Uterus (tissue), 2 donors: ENCODE results near the gene HOTAIR.

Source experiments
- POLR2A ChIP-seq, 2 donors: fragments of 450-650 bp; IDR thresholded peaks; one replicate each; pipeline ENCODE4 v1.6.1; 2016; ENCODE audit warnings: antibody characterized with exemption in 2 of 2, mild to moderate bottlenecking in 1 of 2, moderate library complexity in 1 of 2
- TF ChIP-seq, protein P1 (sequence below), 4 experiments: fragments of 200-600 bp in 2 of 4; fragments of 450-650 bp in 2 of 4; sonication (generic) in 2 of 4; IDR thresholded peaks; one replicate each; pipeline ENCODE4 v1.5.1; 2016 to 2019; ENCODE audit warnings: antibody characterized with exemption in 4 of 4, mild to moderate bottlenecking in 2 of 4, moderate library complexity in 1 of 4

GRCh38 chr12:53952871-53953734, 21.7 kb downstream of the HOTAIR start:
- TF ChIP-seq, protein P1, sequence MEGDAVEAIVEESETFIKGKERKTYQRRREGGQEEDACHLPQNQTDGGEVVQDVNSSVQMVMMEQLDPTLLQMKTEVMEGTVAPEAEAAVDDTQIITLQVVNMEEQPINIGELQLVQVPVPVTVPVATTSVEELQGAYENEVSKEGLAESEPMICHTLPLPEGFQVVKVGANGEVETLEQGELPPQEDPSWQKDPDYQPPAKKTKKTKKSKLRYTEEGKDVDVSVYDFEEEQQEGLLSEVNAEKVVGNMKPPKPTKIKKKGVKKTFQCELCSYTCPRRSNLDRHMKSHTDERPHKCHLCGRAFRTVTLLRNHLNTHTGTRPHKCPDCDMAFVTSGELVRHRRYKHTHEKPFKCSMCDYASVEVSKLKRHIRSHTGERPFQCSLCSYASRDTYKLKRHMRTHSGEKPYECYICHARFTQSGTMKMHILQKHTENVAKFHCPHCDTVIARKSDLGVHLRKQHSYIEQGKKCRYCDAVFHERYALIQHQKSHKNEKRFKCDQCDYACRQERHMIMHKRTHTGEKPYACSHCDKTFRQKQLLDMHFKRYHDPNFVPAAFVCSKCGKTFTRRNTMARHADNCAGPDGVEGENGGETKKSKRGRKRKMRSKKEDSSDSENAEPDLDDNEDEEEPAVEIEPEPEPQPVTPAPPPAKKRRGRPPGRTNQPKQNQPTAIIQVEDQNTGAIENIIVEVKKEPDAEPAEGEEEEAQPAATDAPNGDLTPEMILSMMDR (IDR thresholded peaks at IDR 0.05): no peak
- no peak for TF ChIP-seq POLR2A (IDR thresholded peaks at IDR 0.05)
